Astrocyte (in vitro differentiated cells and primary cell): ENCODE results near the gene CNTNAP2.

Source experiments
- EZH2 ChIP-seq: IDR thresholded peaks from 2 replicates; pipeline ENCODE4 v1.6.1; 2012; ENCODE audit warnings: mild to moderate bottlenecking, low read length, inconsistent platforms; ENCODE audit not compliant: insufficient read depth
- TF ChIP-seq, protein P1 (sequence below): IDR thresholded peaks from 2 replicates; pipeline ENCODE4 v1.5.1; 2011; ENCODE audit warnings: low read depth, mild to moderate bottlenecking, inconsistent platforms, low read length, moderate library complexity; ENCODE audit not compliant: insufficient read depth

DNA sequence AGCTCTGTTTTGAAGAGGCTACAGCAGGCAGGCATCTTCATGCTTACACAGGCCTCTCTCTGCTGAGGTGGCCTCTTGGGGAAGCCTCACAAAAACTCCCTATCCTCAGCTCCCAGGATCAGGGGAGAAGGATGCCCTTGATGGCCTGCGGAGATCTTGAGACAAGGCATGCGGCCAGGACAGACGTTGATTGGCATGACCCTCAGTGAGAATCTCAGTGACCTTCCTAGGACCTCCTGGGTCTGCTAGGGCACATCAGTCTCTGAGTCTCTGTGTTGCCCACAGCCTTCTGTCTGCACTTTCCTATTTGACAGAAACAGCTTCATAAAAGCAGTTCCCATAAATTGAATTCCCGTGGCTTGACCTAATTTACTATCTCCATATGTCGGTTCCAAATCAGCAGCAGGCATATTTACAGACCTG lies 1468.2 kb downstream of the CNTNAP2 start:
- TF ChIP-seq, protein P1, sequence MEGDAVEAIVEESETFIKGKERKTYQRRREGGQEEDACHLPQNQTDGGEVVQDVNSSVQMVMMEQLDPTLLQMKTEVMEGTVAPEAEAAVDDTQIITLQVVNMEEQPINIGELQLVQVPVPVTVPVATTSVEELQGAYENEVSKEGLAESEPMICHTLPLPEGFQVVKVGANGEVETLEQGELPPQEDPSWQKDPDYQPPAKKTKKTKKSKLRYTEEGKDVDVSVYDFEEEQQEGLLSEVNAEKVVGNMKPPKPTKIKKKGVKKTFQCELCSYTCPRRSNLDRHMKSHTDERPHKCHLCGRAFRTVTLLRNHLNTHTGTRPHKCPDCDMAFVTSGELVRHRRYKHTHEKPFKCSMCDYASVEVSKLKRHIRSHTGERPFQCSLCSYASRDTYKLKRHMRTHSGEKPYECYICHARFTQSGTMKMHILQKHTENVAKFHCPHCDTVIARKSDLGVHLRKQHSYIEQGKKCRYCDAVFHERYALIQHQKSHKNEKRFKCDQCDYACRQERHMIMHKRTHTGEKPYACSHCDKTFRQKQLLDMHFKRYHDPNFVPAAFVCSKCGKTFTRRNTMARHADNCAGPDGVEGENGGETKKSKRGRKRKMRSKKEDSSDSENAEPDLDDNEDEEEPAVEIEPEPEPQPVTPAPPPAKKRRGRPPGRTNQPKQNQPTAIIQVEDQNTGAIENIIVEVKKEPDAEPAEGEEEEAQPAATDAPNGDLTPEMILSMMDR, result no peak
- TF ChIP-seq EZH2, result no peak
